Stimulated activated CD4-positive, alpha-beta T cell treated with anti-CD3 and anti-CD28 coated beads, Interleukin-12 subunit alpha, Interleukin-12 subunit beta, amount 100 ng/mL, for 4 hours (primary cell): Measurements from ENCODE around the gene IFNA1.
"Not testable (repeated sequence)": the region's sequence is repeated elsewhere in the genome, so short reads cannot be mapped to it uniquely, and the experiment has no call there.

Source experiments
- DNase-seq: peaks from one replicate; pipeline ENCODE4 v3.0.0-alpha.2; 2020

Gene IFNA1

GRCh38 chr9:21440139-21440538 is at the start of gene IFNA1:
Gene IFNA1, plus strand, starts transcription at chr9:21440439. Its CDS starts 69 bp downstream, at chr9:21440508.
- DNase-seq = no peak

DNA sequence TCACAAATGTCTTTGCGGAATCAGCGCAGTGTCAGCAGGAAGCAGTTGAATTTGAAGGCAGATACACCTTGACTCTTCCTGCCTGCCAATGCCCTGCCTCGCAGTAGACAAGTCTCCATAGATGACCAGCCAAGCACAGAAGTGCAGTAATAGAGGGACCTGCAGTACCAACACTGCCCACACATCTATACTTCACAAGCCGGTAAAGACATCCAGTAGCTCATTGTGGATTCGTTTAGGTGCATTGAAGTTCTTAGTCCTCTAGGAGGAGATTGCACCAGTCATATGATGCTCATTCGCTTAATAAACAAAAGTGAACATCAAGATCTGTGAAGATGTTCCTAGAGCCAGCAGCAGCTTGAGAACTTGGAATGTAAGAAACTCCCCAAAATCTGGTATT is 48.0 kb upstream of the IFNA1 start:
- no peak for DNase-seq

DNA sequence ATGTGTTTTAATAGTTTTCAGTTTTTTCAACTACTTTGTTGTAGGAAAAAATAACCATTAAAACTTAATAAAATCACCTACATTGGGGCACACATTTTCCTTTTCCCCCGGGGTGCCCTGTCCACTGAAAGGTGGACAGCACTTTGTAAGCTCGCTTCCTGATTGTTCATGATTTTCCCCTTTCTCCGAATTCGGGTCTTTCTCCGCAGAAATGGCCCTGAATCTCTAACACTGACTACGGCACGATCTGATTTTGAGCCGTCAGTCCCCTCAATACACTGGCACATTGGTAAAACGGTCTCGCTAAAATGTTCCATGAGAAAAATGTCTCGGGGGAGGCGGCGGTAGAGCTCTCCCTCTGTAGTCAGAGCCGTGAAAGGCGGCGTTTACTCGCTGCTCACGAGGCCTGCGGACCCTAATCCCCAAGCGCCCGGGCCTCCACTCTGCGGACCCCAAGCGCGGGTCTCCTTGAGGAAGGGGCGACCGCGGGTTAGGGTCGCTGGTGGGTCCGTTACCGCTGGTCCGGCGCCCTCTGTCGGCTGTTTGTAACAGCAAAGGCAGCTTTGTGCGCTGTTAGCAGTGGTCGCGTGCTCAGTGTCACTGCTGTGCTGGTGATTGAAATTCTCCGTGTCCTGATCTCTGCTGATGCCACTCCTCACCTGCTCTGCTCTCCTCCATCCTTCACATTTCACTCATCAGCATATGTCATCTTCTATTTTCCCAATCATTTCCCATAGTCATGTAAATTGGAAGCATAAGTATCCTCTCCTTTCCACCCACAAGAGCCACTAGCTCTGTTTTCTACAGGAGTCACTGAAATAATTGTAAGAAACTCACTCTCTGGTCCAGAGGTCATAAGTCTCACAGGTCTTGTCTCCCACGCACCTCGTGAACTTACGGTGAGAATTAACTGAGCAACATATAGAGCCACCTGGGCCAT is 44.2 kb upstream of the IFNA1 start:
- DNase-seq = peak; percentile 68

GRCh38 chr9:21398955-21399489 is 41.2 kb upstream of the IFNA1 start:
- no peak for DNase-seq

DNA sequence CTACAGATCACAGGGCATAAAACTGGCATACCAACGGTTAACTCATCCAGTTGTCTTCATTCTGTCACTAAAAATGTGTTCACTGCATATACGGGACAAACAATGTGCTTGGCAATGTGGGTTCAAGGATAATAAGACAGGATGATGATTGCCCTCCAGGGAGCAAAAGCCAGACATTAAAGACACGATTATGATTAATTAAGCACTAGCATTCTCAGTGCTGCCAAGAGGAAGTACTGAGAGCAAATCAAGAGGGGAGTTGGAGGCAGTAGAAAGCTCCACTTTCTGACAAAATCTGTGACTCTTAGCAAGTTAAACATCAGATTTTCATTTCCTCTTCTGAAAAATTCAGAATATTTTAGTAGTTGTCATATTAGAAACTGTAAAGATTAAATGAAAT is 40.3 kb upstream of the IFNA1 start:
- DNase-seq = no peak

DNA sequence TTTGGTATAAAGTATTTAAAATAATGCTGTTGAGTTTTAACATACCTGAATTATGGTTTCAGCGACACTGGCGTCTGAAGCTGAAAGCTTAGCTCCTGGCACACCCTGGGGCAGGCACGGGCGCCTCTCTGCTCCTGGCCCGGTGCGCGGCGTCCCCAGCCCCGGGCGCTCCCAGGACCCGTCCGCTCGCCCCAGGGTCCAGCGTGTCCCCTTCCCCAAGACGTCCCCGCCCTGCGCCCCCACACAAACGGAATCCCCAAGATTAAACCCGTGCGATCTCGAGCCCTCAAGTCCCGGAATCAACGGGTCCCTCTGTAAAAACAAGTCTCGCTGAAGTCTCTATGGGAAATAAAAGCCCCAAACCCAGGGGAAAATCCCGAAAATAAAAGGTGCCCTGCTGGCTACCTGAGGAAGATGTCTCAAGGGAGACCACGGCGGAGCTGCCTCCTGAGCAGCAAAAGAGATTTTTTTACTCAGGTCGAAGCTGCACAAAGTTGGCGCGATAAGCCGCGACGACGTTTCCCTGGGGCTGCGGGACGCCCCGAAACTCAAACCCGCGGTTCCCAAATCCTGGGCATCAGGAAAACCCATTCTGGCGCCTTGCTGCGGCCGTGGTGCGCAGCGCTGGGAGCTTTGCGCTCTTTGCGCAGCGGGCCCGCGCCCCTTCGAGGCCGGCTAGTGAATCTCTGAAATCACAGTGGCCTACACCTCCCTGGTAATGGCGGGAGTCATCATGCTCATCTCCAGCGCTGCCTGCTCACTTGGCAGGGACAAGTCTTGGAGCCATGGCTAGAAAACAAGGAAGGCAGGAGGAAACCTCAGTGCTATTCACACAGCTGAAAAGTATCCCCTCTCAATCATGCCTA is 37.6 kb upstream of the IFNA1 start:
- DNase-seq = no peak

DNA sequence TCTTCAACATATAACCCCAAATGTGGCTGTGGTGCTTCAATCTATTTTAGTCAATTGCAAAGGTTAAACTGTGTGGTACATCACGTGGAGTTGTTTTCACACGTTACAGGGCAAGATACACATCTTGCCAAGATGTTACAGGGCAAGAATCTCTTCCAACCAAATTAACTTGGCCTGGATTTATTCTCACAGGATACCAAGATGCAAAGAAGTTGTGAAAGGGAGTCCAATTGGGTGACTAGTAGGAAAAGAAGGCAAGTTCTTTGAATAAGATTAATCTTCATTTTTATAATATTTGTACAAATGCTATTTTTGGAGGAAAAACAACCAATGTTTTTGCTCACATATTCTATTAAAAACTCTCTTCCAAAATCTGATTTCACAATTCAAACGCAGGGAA is 36.1 kb upstream of the IFNA1 start:
- no peak for DNase-seq

DNA sequence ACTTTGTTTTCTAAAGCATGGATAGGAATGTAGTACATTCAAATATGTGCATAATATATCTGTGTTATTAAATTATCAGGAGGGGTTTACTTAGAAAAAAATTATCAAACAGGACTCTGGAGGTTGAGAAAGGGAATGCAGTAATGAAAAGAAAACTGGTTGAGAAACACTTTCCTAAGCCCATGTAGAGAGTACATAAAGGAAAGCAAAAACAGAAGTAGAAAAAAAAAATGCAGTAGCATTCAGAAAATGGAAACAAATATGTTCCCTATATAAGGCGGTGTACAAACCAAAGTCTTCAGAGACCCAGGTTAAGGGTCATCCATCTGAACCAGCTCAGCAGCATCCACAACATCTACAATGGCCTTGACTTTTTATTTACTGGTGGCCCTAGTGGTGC is 31.4 kb upstream of the IFNA1 start, which contains the start of gene IFNA8:
Gene IFNA8, plus strand, starts transcription at position 301 of the 400 bp plus-strand sequence. Its CDS starts 60 bp downstream, at position 361.
- DNase-seq = no peak

DNA sequence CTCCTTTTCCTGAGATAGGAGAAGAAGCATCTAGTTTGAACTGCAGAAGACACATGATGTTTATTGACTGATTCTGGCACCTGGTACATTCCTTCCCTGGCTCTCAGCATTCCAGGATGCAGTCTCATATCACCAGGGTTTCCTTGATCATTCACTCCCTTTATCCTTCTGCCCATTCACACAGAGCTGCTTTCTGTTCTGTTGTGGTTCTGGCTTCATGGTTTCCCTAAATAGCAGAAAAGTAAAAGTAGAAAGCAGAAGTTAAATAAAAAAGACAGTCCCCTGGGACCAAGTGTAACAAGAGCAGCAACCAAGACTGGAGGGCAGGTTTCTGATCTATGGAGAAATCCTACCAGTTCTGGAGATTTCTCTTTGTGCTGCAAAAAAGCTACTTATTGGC is 28.1 kb upstream of the IFNA1 start:
- DNase-seq = no peak

DNA sequence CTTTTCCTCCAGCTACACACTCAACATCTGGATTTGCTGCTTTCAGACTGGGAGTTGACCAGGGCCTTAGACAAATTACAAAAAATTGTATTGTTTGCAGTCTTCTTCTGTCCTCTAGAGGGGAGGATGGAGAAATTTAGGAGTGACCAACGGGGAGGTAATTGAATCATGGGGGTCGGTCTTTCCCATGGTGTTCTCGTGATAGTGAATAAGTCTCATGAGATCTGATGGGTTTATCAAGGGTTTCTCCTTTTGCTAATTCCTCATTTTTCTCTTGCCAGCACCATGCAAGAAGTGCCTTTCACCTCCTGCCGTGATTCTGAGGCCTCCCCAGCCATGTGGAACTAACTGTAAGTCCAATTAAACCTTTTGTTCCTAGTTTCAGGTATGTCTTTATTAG is 27.1 kb upstream of the IFNA1 start:
- no peak for DNase-seq

DNA sequence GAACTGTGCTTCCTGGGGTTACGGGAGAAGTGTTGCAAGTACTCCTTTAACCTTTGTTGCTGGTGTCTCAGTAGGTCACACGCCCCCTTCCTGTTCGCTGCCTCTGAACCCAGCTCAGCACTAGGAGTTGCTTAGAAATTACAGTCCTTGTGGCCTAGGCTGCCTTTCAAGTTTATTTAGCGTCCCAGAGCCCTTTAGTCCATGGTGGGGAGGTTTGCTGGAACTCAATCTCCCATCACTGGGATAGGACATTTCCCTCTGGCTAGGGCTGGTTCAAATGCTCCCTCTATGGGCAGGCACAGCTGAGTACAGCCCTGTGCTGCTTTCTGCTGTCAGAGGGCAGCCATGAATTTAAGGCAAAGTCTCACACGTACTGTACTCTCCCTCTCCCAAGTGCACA is 26.6 kb upstream of the IFNA1 start:
- DNase-seq = no peak

DNA sequence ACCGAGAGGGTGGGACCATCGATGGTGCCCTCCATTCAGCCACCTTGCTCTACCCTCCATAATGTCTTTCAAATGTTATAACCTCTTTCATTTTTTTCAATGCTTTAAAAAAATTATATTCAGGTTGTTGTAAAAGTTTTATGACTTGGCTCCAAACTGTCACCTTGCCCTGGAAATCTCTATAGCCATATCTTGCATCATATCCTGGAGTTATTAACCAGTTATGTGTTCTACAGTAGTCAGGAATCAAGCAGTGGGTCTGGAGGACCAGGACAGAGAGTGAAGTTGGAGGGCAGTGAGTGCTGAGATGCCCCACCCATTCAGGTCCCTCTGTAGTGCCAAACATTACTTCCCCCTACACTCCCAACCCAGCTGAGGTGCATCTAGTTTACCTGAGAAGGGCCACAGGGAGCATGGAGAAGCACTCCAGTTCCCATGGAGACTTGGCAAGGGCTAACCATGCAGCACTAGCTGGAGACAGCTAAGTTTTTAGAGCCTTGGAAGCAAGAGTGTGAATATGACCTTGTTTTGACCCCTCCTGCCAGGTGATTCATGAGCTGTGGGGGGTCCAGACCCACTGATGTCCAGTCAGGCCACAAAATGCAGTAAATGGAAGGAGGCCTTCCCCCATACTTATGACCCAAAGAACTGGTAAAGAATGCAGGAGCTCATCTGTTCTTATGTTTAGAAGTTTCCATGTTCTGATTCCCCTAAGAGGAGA is 25.9 kb upstream of the IFNA1 start:
- no peak for DNase-seq

DNA sequence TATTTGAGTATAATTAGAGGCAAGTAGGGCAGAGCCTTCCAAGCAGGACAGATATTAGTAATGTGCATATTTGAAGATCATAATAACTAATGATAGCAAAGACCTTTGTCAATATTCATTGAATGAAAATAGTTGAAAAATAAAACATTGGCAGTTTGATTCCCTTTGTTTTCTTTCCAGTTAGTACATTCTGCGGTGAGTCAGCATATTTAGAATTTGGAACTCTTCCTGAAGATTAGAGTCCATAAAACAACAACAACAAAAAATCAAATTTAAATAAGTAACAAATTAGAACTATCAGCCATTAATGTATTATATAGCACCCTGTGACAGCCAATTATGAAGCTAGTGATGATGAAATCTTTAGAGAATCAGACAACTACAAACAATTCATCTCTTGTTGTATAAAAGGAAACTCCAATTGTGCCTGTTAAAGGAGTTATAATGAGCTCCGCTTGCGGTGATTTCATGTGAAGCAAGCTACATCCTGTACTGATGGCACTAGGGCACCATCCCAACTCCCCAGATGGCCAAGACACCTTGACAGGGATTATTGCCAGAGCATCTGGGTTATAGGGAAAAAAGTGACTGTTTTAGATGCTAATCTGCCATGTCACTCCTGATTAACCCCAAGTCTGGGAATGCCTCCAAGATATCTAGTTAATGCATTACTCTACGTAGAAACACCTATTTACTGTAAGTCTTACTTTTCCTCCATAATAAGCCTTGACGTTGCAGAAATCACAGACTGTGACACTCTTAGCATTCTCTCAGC is 24.6 kb upstream of the IFNA1 start:
- DNase-seq = no peak

GRCh38 chr9:21428235-21428634 is 12.0 kb upstream of the IFNA1 start:
- DNase-seq = no peak

- no peak for DNase-seq
Observed at GRCh38 chr9:21429191-21429590, 11.0 kb upstream of the IFNA1 start.

- DNase-seq = no peak
Observed at GRCh38 chr9:21432672-21433425, 7.4 kb upstream of the IFNA1 start.

- DNase-seq = peak; percentile 24
Observed at GRCh38 chr9:21434202-21435014, 5.8 kb upstream of the IFNA1 start.

- DNase-seq = not testable (repeated sequence)
Observed at GRCh38 chr9:21435015-21435383, 5.2 kb upstream of the IFNA1 start.

- DNase-seq = no peak
Observed at GRCh38 chr9:21443849-21444625, 3.8 kb downstream of the IFNA1 start.
